ENCODE measurements around the gene USHBP1.

USHBP1 gene

GRCh38 chr19:17242431-17243208, 21.9 kb downstream of the USHBP1 start:
- DNase-seq (ENCODE audit: insufficient read length, low spot score): no peak
- no peak for FAIRE-seq

- FAIRE-seq: no peak
- DNase-seq (ENCODE audit: insufficient read length, low spot score): no peak
Measured at GRCh38 chr19:17240826-17241399, 23.6 kb downstream of the USHBP1 start.

- FAIRE-seq (no peak), DNase-seq (ENCODE audit: insufficient read length, low spot score) (no peak)
Measured at GRCh38 chr19:17240062-17240752, 24.3 kb downstream of the USHBP1 start.

- DNase-seq (ENCODE audit: insufficient read length, low spot score) (no peak), FAIRE-seq (no peak)
Measured at GRCh38 chr19:17237747-17238706, 26.5 kb downstream of the USHBP1 start.

- DNase-seq (ENCODE audit: insufficient read length, low spot score) (no peak), FAIRE-seq (no peak)
Measured at GRCh38 chr19:17236811-17237543, 27.6 kb downstream of the USHBP1 start.

- no peak for FAIRE-seq
- no peak for DNase-seq (ENCODE audit: insufficient read length, low spot score)
Measured at GRCh38 chr19:17235971-17236777, 28.4 kb downstream of the USHBP1 start.

GRCh38 chr19:17235300-17235970, 29.1 kb downstream of the USHBP1 start:
- DNase-seq (ENCODE audit: insufficient read length, low spot score): peak; percentile 84

GRCh38 chr19:17234911-17235299, 29.6 kb downstream of the USHBP1 start:
- FAIRE-seq: peak; percentile 87
- DNase-seq (ENCODE audit: insufficient read length, low spot score): peak; percentile 77

More at GRCh38 chr19:17235300-17235970, 29.1 kb downstream of the USHBP1 start:
- no peak for FAIRE-seq

- no peak for FAIRE-seq
- no peak for DNase-seq (ENCODE audit: insufficient read length, low spot score)
Measured at GRCh38 chr19:17232258-17232657, 32.3 kb downstream of the USHBP1 start.

- FAIRE-seq: no peak
- DNase-seq (ENCODE audit: insufficient read length, low spot score): no peak
Measured at GRCh38 chr19:17229890-17230289, 34.7 kb downstream of the USHBP1 start.

- FAIRE-seq (no peak), DNase-seq (ENCODE audit: insufficient read length, low spot score) (no peak)
Measured at GRCh38 chr19:17227798-17228367, 36.7 kb downstream of the USHBP1 start.

GRCh38 chr19:17226002-17226933, 38.3 kb downstream of the USHBP1 start, which contains the start of gene OCEL1:
Gene OCEL1 (plus strand): TSS chr19:17226226. CDS start chr19:17226248, 22 bp downstream.
- peak; percentile 96 for FAIRE-seq

GRCh38 chr19:17225053-17225452, 39.5 kb downstream of the USHBP1 start:
- no peak for FAIRE-seq
- no peak for DNase-seq (ENCODE audit: insufficient read length, low spot score)

More at GRCh38 chr19:17226002-17226933, 38.3 kb downstream of the USHBP1 start, which contains the start of gene OCEL1:
- peak; percentile 92 for DNase-seq (ENCODE audit: insufficient read length, low spot score)

GRCh38 chr19:17220207-17220758, 44.3 kb downstream of the USHBP1 start:
- FAIRE-seq: no peak
- DNase-seq (ENCODE audit: insufficient read length, low spot score): no peak

GRCh38 chr19:17219286-17219685, 45.3 kb downstream of the USHBP1 start:
- DNase-seq (ENCODE audit: insufficient read length, low spot score) (no peak), FAIRE-seq (no peak)

- DNase-seq (ENCODE audit: insufficient read length, low spot score) (no peak), FAIRE-seq (no peak)
Measured at GRCh38 chr19:17216058-17216670, 48.4 kb downstream of the USHBP1 start.
